ENCODE data around the gene CXorf38. TPM values are rescaled to one million over a fixed set of nuclear protein-coding genes. Genes with fewer than 3 reads are reported as not detected.
"Not testable (repeated sequence)": the region's sequence is repeated elsewhere in the genome, so short reads cannot be mapped to it uniquely, and the experiment has no call there.

Gene CXorf38
- total and polyA plus RNA-seq, 2 experiments from 2014 or later: 6.5 to 8.8 TPM

GRCh38 chrX:40582811-40583210 lies 64.5 kb downstream of the CXorf38 start (continued):
- TF ChIP-seq ZNF462 (CRISPR knock-in tag; IDR thresholded peaks at IDR 0.05): no peak
- TF ChIP-seq ZNF114 (CRISPR knock-in tag; IDR thresholded peaks at IDR 0.05): no peak
- no peak for TF ChIP-seq EZH2 (IDR thresholded peaks at IDR 0.05; ENCODE audit: low read depth, unreplicated experiment)
- TF ChIP-seq ETS1 (IDR thresholded peaks at IDR 0.05): no peak
- no peak for TF ChIP-seq ZNF331 (CRISPR knock-in tag; IDR thresholded peaks at IDR 0.05; ENCODE audit: low read depth)
- TF ChIP-seq CTCF (conservative IDR thresholded peaks at IDR 0.05; ENCODE audit: low read depth in 2 of 2): no peak

GRCh38 chrX:40582178-40582577 lies 65.2 kb downstream of the CXorf38 start:
- not testable (repeated sequence) for H3K4me1 ChIP-seq (ENCODE audit: insufficient read depth); H3K9me2 ChIP-seq (ENCODE audit: insufficient read depth); H2AFZ ChIP-seq; H3K27me3 Mint-ChIP-seq (ENCODE audit: insufficient read depth, low read depth, poor library complexity); H3F3A ChIP-seq (replicated peaks; ENCODE audit: low read depth); H3K27me3 ChIP-seq (ENCODE audit: insufficient read depth); H3K36me3 ChIP-seq (ENCODE audit: insufficient read depth); ATAC-seq; H3K27ac Mint-ChIP-seq; H3K27ac ChIP-seq (ENCODE audit: low read depth); H3K4me1 Mint-ChIP-seq; H3K36me3 Mint-ChIP-seq (ENCODE audit: low read depth); H4K20me1 ChIP-seq (replicated peaks; ENCODE audit: insufficient read depth); DNase-seq (ENCODE audit: low spot score); H3K4me2 ChIP-seq; H3K9me3 Mint-ChIP-seq
- peak overlapping the region; percentile 72 for H3K4me3 Mint-ChIP-seq
- peak overlapping the region; percentile 71; the same call in 1 of the 2 replicates for H3K4me3 ChIP-seq
- H3K79me2 ChIP-seq (replicated peaks; ENCODE audit: insufficient read depth): peaks cover 50% of the 10 kb centered on the region

Data from GM23338 (cell line).